ENCODE results near the gene DLL4.

DLL4 gene

DNA sequence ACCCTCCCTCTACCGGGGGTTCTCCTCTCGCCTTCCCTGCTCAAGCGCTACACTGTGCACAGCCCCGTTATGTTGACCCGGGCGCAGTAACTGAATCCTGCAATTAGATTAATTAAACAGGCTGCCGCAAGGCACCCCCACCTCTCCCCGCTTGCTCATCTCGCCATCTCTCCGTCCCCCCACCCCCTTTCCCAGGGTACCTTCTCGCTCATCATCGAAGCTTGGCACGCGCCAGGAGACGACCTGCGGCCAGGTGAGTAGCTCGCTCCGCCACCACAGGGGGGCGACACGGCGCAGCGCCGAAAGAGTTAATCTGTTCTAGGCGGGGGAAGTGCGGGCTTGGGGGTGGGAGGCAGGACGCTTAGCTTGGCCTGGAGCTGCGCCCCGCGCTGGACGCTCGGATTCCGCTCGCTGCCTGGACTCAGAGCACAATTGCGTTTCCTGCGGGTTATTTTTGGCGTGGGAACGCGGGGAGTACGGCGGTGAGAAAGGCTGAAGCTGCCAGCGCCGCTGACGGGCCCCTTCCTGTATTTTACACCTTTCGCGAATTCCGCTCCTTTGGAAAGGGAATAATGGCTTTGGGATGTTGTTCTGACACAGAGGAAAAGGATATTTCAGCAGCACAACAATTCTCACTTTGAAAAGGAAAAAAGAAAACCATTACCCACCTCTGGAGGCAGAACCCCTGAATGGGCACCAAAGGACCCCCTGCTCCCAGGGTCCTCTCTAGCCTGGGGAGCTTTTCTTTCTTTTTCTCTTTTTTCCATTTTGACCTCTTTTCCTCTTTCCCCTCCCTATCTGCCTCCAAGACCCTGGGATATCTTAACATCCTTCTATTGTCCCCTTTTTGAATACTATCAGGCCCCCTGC, 1.5 kb downstream of the DLL4 start:
- DNase-seq (ENCODE audit: low spot score) = peak; percentile 83
- TF ChIP-seq, protein P1, sequence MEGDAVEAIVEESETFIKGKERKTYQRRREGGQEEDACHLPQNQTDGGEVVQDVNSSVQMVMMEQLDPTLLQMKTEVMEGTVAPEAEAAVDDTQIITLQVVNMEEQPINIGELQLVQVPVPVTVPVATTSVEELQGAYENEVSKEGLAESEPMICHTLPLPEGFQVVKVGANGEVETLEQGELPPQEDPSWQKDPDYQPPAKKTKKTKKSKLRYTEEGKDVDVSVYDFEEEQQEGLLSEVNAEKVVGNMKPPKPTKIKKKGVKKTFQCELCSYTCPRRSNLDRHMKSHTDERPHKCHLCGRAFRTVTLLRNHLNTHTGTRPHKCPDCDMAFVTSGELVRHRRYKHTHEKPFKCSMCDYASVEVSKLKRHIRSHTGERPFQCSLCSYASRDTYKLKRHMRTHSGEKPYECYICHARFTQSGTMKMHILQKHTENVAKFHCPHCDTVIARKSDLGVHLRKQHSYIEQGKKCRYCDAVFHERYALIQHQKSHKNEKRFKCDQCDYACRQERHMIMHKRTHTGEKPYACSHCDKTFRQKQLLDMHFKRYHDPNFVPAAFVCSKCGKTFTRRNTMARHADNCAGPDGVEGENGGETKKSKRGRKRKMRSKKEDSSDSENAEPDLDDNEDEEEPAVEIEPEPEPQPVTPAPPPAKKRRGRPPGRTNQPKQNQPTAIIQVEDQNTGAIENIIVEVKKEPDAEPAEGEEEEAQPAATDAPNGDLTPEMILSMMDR (IDR thresholded peaks at IDR 0.05; ENCODE audit: extremely low read depth, missing control alignments) = peak; percentile 81

DNA sequence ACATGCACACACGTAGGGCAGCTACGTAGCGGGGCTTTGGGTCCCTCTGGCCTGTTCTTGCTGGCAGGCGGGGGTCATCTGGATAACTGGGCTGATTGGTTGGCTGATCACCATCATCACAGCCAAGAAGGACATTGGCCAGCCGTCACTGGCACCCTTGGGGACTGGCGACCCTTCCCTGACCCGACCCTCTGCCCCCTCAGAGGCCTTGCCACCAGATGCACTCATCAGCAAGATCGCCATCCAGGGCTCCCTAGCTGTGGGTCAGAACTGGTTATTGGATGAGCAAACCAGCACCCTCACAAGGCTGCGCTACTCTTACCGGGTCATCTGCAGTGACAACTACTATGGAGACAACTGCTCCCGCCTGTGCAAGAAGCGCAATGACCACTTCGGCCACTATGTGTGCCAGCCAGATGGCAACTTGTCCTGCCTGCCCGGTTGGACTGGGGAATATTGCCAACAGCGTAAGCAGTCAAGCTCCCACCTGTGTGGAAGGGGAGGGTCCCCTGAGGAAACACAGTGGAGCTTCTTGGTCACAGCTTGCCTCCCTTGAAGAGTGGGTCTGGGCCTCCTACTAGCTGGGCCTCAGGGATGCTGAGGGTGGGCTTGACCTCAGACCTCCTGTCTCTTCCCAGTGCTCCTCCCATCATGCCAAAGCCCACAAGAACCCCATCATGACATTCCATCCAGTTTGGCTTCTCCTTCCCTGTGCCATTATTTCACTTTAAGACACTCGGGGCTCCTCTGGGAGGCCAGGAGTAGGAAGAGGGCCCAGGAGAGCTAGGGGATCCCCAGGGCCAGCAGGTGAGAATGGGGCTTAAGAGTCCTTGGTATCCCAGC, 2.4 kb downstream of the DLL4 start:
- TF ChIP-seq, protein P1 (IDR thresholded peaks at IDR 0.05; ENCODE audit: extremely low read depth, missing control alignments) = no peak
- DNase-seq (ENCODE audit: low spot score) = no peak

DNA sequence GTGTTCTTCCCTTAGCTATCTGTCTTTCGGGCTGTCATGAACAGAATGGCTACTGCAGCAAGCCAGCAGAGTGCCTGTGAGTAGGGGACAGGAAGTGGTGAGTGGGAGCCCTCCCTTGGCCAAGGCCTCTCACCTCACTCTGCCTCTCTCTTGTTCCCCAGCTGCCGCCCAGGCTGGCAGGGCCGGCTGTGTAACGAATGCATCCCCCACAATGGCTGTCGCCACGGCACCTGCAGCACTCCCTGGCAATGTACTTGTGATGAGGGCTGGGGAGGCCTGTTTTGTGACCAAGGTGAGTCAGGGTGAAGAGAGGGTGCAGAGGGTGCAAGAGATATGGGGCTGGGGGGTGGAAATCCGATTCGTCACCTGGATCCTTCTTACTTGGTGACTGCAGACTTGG, 3.0 kb downstream of the DLL4 start:
- TF ChIP-seq, protein P1 (IDR thresholded peaks at IDR 0.05; ENCODE audit: extremely low read depth, missing control alignments) = no peak
- DNase-seq (ENCODE audit: low spot score) = peak; percentile 58

DNA sequence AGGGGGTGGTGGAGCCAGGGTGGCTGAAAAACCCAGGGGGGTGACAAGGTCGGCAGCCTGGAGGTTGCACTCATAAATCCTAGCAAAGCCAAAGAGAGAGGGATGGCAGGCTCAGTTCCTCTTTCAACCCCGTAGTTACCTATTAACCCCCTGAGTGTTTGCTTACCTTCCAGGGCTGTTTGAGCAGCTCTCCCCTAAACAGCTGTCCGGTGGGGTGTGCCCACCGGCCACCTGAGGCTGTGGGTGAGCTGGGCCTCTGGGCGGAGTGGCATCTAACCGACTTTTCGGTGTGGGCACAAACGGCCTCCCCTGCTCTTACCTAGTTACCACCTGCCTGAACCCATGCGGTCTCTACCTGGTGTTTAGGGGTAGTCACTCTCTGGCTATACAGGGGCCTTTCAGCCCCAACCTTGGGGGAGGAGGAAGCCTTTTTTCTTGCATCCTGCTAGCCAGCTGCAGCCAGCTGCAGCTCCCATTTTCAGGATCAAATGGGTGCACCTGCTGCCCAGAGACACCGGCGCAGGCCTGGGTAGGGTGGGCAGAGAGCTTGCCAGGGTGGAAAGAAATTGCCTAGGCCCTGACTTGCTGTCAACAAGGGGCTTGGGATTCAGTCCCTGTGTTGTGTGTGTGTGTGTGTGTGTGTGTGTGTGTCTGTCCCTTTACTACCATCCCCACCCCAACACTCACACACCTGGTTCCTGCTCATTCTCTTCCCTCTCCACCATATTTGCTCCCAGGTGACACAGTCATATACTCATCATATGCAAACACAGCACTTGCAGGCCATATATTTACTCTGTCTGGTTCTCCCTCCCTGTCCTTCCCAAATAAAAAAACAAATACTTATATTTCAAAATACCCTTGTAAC, 3.7 kb downstream of the DLL4 start:
- TF ChIP-seq, protein P1 (IDR thresholded peaks at IDR 0.05; ENCODE audit: extremely low read depth, missing control alignments) = no peak
- DNase-seq (ENCODE audit: low spot score) = no peak

DNA sequence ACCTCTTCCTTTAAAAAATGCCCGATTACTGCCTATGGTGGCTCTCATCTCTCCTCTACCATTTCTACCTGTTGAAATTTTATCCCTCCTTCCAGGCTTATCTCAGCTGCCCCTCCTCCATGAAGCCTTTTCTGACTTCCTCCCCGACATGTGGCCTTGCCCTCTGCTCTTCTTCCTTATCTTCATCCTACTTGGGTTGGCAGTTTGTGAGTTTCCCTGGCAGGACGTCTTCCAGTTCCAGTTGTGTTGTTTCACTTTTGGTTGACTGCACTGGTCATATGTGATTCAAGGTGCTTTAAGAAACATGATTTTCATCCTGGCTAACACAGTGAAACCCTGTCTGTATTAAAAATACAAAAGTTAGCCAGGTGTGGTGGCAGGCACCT, 4.4 kb downstream of the DLL4 start:
- no peak for DNase-seq (ENCODE audit: low spot score)
- TF ChIP-seq, protein P1 (IDR thresholded peaks at IDR 0.05; ENCODE audit: extremely low read depth, missing control alignments) = no peak

DNA sequence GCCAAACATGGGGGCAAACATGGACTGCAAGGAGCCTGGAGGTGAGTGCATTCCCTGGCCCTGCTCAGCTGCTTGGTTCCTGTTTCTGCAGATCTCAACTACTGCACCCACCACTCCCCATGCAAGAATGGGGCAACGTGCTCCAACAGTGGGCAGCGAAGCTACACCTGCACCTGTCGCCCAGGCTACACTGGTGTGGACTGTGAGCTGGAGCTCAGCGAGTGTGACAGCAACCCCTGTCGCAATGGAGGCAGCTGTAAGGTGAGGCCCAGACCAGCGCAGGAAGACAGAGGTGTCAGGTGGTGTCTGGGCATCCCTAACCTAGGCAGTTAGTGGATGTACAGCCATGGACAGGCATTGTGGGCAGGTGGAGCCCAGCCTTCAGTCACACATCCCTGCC, 5.3 kb downstream of the DLL4 start:
- no peak for DNase-seq (ENCODE audit: low spot score)
- TF ChIP-seq, protein P1 (IDR thresholded peaks at IDR 0.05; ENCODE audit: extremely low read depth, missing control alignments) = no peak
